K562 (cell line): ENCODE data around the gene GGT6. TPM values are rescaled to one million over a fixed set of nuclear protein-coding genes. Genes with fewer than 3 reads are reported as not detected.
A peak's percentile ranks its signal among the peaks of the same experiment; 100 is the strongest.

Experiments used
- ATAC-seq: fragments of 200-7000 bp; cut with Tn5 transposase; 3 replicates; pipeline ENCODE4 v1.9.1; 2020; ENCODE audit warnings: moderate library complexity
- BruUV-seq: library from RNA; stranded (reverse); fragments of 400-500 nt; replicated peaks from 2 replicates; lab custom pipeline; 2021; lab: Mats Ljungman, UMichigan
- CTCF ChIA-PET: fragments of 300-600 bp; formaldehyde crosslinking; extraction: SDS; loops from one replicate; lab custom pipeline; 2021; ENCODE audit warnings: low intra/inter-chr PET ratio; lab: Yijun Ruan, JAX
- POLR2A ChIA-PET: fragments of 300-600, 350-650 bp; sonication (Branson Sonifier 250); formaldehyde crosslinking; extraction: SDS; loops from one replicate; lab custom pipeline; 2021; ENCODE audit warnings: antibody characterized with exemption, inconsistent platforms; lab: Yijun Ruan, JAX
- DNase-seq, 4 experiments: peaks; one replicate each; pipeline versions ENCODE4 v3.0.0 to v3.0.0-alpha.2; 2011 to 2018; ENCODE audit warnings: low spot score in 3 of 4, mixed read lengths in 3 of 4; ENCODE audit errors: extremely low read depth in 1 of 4
- FAIRE-seq: peaks from 2 replicates; lab custom pipeline; 2011; peaks lifted over from hg19 to GRCh38; lab: Jason Lieb, UNC
- H2AFZ ChIP-seq: 2 replicates; pipeline ENCODE4 v1.6.0; 2011; ENCODE audit warnings: low read depth, low read length, control low read depth, inconsistent platforms
- H3K27ac ChIP-seq: fragments of 200-600 bp; 3 replicates; pipeline ENCODE4 v1.8.0; 2011; ENCODE audit warnings: low read depth, mild to moderate bottlenecking, control low read depth, inconsistent platforms, low read length, moderate library complexity, mixed read lengths; ENCODE audit errors: extremely low read depth
- H3K27me3 ChIP-seq, 2 experiments: fragments of 300-600 bp in 1 of 2; 2 replicates in 1 of 2; 3 replicates in 1 of 2; pipeline versions ENCODE4 v1.6.0 to v1.8.0; 2011; ENCODE audit warnings: inconsistent platforms in 2 of 2, low read length in 2 of 2, mild to moderate bottlenecking in 1 of 2, mixed read lengths in 1 of 2, moderate library complexity in 1 of 2; ENCODE audit not compliant: control insufficient read depth in 2 of 2, insufficient read depth in 2 of 2
- H3K36me3 ChIP-seq: fragments of 300-600 bp; 3 replicates; pipeline ENCODE4 v1.8.0; 2011; ENCODE audit warnings: mild to moderate bottlenecking, low read length, inconsistent platforms; ENCODE audit not compliant: control insufficient read depth, insufficient read depth
- H3K4me1 ChIP-seq, 2 experiments: fragments of 200-600 bp in 1 of 2; replicated peaks in 1 of 2; 2 replicates in 1 of 2; 3 replicates in 1 of 2; pipeline versions ENCODE4 v1.5.1 to v1.8.0; 2011; ENCODE audit warnings: inconsistent platforms in 2 of 2, low read length in 2 of 2, mild to moderate bottlenecking in 1 of 2, mixed read lengths in 1 of 2, moderate library complexity in 1 of 2; ENCODE audit not compliant: control insufficient read depth in 2 of 2, insufficient read depth in 2 of 2
- H3K4me2 ChIP-seq: 2 replicates; pipeline ENCODE4 v1.6.1; 2011; ENCODE audit warnings: low read length, control low read depth, inconsistent platforms, mixed read lengths; ENCODE audit not compliant: insufficient read depth
- H3K4me3 ChIP-seq: fragments of 200-600 bp; sonication (generic), shearing (Covaris generic); 2 replicates; pipeline ENCODE4 v1.5.1; 2016; ENCODE audit warnings: control low read depth, inconsistent platforms
- H3K79me2 ChIP-seq: fragments of 200-600 bp; 3 replicates; pipeline ENCODE4 v1.8.0; 2011; ENCODE audit warnings: low read length, inconsistent platforms; ENCODE audit not compliant: control insufficient read depth, insufficient read depth
- H3K9ac ChIP-seq, 2 experiments: 2 replicates each; pipeline versions ENCODE4 v1.6.0 to v1.6.1; 2011; ENCODE audit warnings: low read depth in 2 of 2, low read length in 2 of 2, control low read depth in 1 of 2, inconsistent platforms in 1 of 2, mild to moderate bottlenecking in 1 of 2, mixed read lengths in 1 of 2; ENCODE audit not compliant: insufficient read depth in 1 of 2
- H3K9me1 ChIP-seq: one replicate; pipeline ENCODE4 v1.6.0; 2011; ENCODE audit warnings: inconsistent platforms, mild to moderate bottlenecking, low read length, moderate library complexity; ENCODE audit not compliant: control insufficient read depth, insufficient read depth
- H3K9me3 ChIP-seq: replicated peaks from 2 replicates; pipeline ENCODE4 v1.5.1; 2011; ENCODE audit warnings: low read depth, low read length, inconsistent platforms; ENCODE audit not compliant: control insufficient read depth, insufficient read depth
- H4K20me1 ChIP-seq: replicated peaks from 2 replicates; pipeline ENCODE4 v1.6.1; 2011; ENCODE audit warnings: low read length, inconsistent platforms, mixed read lengths; ENCODE audit not compliant: control insufficient read depth, insufficient read depth
- FOXA3 ChIP-seq, 2 experiments: fragments of 450-650 bp in 1 of 2; sonication (generic) in 1 of 2; formaldehyde crosslinking; IDR thresholded peaks in 1 of 2; conservative IDR thresholded peaks in 1 of 2; 2 replicates each; pipeline versions ENCODE4 v1.4.0 to v1.8.0; 2020 to 2022; ENCODE audit warnings: mild to moderate bottlenecking in 2 of 2, missing genetic modification reagents in 1 of 2
- NFIX ChIP-seq: fragments of 250-450 bp; sonication (Bioruptor Pico); IDR thresholded peaks from 2 replicates; pipeline ENCODE4 v1.4.0; 2020; ENCODE audit warnings: low read depth, mild to moderate bottlenecking, moderate library complexity
- RBFOX2 ChIP-seq: fragments of 200-400 bp; formaldehyde crosslinking; IDR thresholded peaks from 2 replicates; pipeline ENCODE4 v1.6.1; 2017; ENCODE audit warnings: low read depth, mild to moderate bottlenecking, low read length, moderate library complexity
- RHOXF2B ChIP-seq: fragments of 250-450 bp; sonication (Bioruptor Pico); conservative IDR thresholded peaks from 2 replicates; pipeline ENCODE4 v1.5.1; 2021
- TEAD2 ChIP-seq: fragments of 450-650 bp; IDR thresholded peaks from 2 replicates; pipeline ENCODE4 v1.6.1; 2016; ENCODE audit warnings: missing genetic modification characterization, control low read depth, missing compliant biosample characterization
- ZNF77 ChIP-seq: fragments of 250-450 bp; sonication (Bioruptor Pico); IDR thresholded peaks from 2 replicates; pipeline ENCODE4 v1.5.0; 2020
- WGBS: fragments of 100-300 bp; shearing (Covaris generic); methylation state at CpG from one replicate; pipeline ENCODE4 v1.1.6; 2016; ENCODE audit warnings: low coverage, mixed read lengths; ENCODE audit not compliant: insufficient coverage; ENCODE audit errors: missing lambda C conversion rate; 5-methylcytosine and 5-hydroxymethylcytosine counted together
- in situ Hi-C: fragments of 300-500 bp; cut with MboI; formaldehyde crosslinking; loops from 4 replicates; pipeline ENCODE4 v1.15.0; 2018; ENCODE audit warnings: inconsistent platforms, mixed read lengths
- intact Hi-C: fragments of 100-400 bp; cut with micrococcal nuclease; formaldehyde crosslinking; loops from 2 replicates; pipeline ENCODE4 v1.14.2; 2022
- polyA plus RNA-seq, 8 experiments: library from polyadenylated mRNA; depleted of rRNA in 4 of 8; stranded (reverse) in 5 of 8; unstranded in 3 of 8; fragments of >200 nt; fragmentation: Nextera tagmentation in 2 of 8; fragmentation: Illumina TruSeq in 1 of 8; extraction: Ambion mirVana in 2 of 8; extraction: Trizol in 1 of 8; gene quantifications; 2 replicates each; pipeline versions ENCODE4 v1.2.1 to v1.2.3, GENCODE V29; 2011 to 2014; ENCODE audit warnings: inconsistent platforms in 1 of 8, missing spikeins in 1 of 8
- total RNA-seq, 7 experiments: library from RNA; depleted of rRNA in 6 of 7; stranded (reverse); fragments of >200 nt in 6 of 7; fragmentation: Illumina TruSeq in 2 of 7; extraction: Trizol in 2 of 7; gene quantifications; 2 replicates each; pipeline versions ENCODE4 v1.2.1 to v1.2.3, GENCODE V29; 2011 to 2021; ENCODE audit warnings: low replicate concordance in 1 of 7
- TF ChIP-seq, protein P1 (sequence below): sonication (generic); formaldehyde crosslinking; IDR thresholded peaks from 2 replicates; pipeline ENCODE4 v1.8.0; 2022; ENCODE audit warnings: mild to moderate bottlenecking, missing genetic modification reagents, borderline replicate concordance

GGT6 gene
- total and polyA plus RNA-seq, 9 of the 15 experiments (the other 6 are each of a cell fraction or from before 2014, with no cell fraction given): 0.09 TPM; not detected in 8

GRCh38 chr17:4553669-4554068, 6.7 kb downstream of the GGT6 start:
- POLR2A ChIA-PET: interaction anchor here (0.8 kb wide), 1 partner anchor 51 kb away, joined by 4 read pairs; no protein-coding TSS in a partner anchor
- DNase-seq (no peak), FAIRE-seq (no peak), ATAC-seq (no peak)
- Histone ChIP-seq H3K9ac (peak overlapping the region; percentile 76 to 98), H3K4me1 (peaks cover 3 to 38% of the 10 kb centered on the region in 2 experiments; a peak in 4 of 5 replicates), H4K20me1 (no peaks in the 10 kb centered on the region), H3K9me1 (no peaks in the 10 kb centered on the region), H3K36me3 (peaks cover 53% of the 10 kb centered on the region; the same call in 2 of the 3 replicates), H3K9me3 (no peaks in the 10 kb centered on the region), H3K79me2 (peaks cover 38% of the 10 kb centered on the region), H3K27ac (no peak overlapping the region; the same call in 2 of the 3 replicates), H3K27me3 (no peaks in the 10 kb centered on the region), H3K4me2 (peak overlapping the region; percentile 91), H2AFZ (no peak overlapping the region), H3K4me3 (peak overlapping the region; percentile 62)
- CTCF ChIA-PET: no interaction called here
- WGBS: 56% methylated on average over 8 of the region's 9 CpGs
- intact Hi-C loops (no loop called here), in situ Hi-C loops (no loop called here)
- no TSS peak for BruUV-seq
- TF ChIP-seq TEAD2 (tag) (no peak), RHOXF2B (CRISPR knock-in tag) (no peak), ZNF77 (CRISPR knock-in tag) (no peak), NFIX (CRISPR knock-in tag) (no peak), FOXA3 (CRISPR knock-in tag; conservative IDR thresholded peaks at IDR 0.05 in 1 of 2, IDR thresholded peaks at IDR 0.05 in 1 of 2) (no peak), RBFOX2 (0 out of 2 replicates have a peak, but pooled peaks have one; percentile 4)
- TF ChIP-seq, protein P1, sequence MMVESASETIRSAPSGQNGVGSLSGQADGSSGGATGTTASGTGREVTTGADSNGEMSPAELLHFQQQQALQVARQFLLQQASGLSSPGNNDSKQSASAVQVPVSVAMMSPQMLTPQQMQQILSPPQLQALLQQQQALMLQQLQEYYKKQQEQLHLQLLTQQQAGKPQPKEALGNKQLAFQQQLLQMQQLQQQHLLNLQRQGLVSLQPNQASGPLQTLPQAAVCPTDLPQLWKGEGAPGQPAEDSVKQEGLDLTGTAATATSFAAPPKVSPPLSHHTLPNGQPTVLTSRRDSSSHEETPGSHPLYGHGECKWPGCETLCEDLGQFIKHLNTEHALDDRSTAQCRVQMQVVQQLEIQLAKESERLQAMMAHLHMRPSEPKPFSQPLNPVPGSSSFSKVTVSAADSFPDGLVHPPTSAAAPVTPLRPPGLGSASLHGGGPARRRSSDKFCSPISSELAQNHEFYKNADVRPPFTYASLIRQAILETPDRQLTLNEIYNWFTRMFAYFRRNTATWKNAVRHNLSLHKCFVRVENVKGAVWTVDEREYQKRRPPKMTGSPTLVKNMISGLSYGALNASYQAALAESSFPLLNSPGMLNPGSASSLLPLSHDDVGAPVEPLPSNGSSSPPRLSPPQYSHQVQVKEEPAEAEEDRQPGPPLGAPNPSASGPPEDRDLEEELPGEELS: no peak
